Measurements from ENCODE around the gene ACOT9. TPM values are rescaled to one million over a fixed set of nuclear protein-coding genes. Genes with fewer than 3 reads are reported as not detected.
"Not testable (repeated sequence)": the region's sequence is repeated elsewhere in the genome, so short reads cannot be mapped to it uniquely, and the experiment has no call there.

ACOT9 gene
- total RNA-seq, 4 donors from 2014 or later: 46.3 to 63.8 (median 52.3) TPM

GRCh38 chrX:23699636-23700194, 43.4 kb downstream of the ACOT9 start:
- WGBS: 66% methylated on average over 15 of the region's 16 CpGs

DNA sequence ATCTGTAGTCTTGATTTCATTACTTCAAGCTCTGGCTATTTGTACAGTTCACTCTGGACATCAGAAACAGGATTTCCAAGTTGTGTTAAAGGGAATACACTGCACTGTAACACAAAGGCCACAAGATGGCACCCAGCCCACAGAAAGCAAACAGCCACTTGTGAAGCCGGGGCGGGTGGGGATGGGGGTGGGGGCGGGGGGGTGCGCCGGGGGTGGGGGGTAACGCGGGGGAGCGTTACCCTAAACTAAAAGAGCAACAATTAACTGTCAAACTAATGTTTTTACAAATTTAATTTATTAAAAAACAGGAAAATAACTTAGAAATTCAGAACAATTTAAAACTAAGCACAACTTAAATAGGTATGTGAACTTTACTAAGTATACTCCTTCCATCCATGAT, 48.5 kb downstream of the ACOT9 start:
- Histone ChIP-seq H3K9me3 (no peaks in the 10 kb centered on the region), H3K27me3 (no peaks in the 10 kb centered on the region), H3K4me1 (no peaks in the 10 kb centered on the region), H3K36me3 (no peaks in the 10 kb centered on the region), H3K4me3 (no peak overlapping the region), H3K27ac (replicated peaks in 1 of 4) (no peak overlapping the region)
- TF ChIP-seq EP300 (IDR thresholded peaks at IDR 0.05) (no peak), CTCF (IDR thresholded peaks at IDR 0.05) (peak; percentile 21 to 53 (median 48))
- intact Hi-C loops (cut with DNase I): loop anchor here (2.0 to 10.0 kb wide), 2 partner anchors 90 to 208 kb away; partner anchors contain the start of gene SAT1
- DNase-seq (ENCODE audit: extremely low spot score): no peak
- 9% methylated on average over 8 of the region's 8 CpGs for WGBS

More at GRCh38 chrX:23699636-23700194, 43.4 kb downstream of the ACOT9 start:
- Histone ChIP-seq H3K4me1 (no peaks in the 10 kb centered on the region), H3K27me3 (no peaks in the 10 kb centered on the region), H3K27ac (replicated peaks in 1 of 4) (no peak overlapping the region), H3K4me3 (no peak overlapping the region), H3K9me3 (no peaks in the 10 kb centered on the region), H3K36me3 (peaks cover 12 to 40% (median 26%) of the 10 kb centered on the region in 4 donors)
- no peak for DNase-seq (ENCODE audit: extremely low spot score)
- intact Hi-C loops (cut with DNase I): loop anchor here (10.0 kb wide), 1 partner anchor 85 kb away; the partner anchor contains the start of gene SAT1
- TF ChIP-seq POLR2A (IDR thresholded peaks at IDR 0.05; ENCODE audit: low read depth): no peak
- TF ChIP-seq EP300 (IDR thresholded peaks at IDR 0.05): no peak
- no peak for TF ChIP-seq POLR2AphosphoS5 (IDR thresholded peaks at IDR 0.05)
- TF ChIP-seq CTCF (IDR thresholded peaks at IDR 0.05): no peak

- no peak for DNase-seq (ENCODE audit: extremely low spot score)
- Histone ChIP-seq H3K27me3 (no peaks in the 10 kb centered on the region), H3K4me3 (no peak overlapping the region), H3K4me1 (no peaks in the 10 kb centered on the region), H3K27ac (replicated peaks in 1 of 4) (no peak overlapping the region), H3K9me3 (no peaks in the 10 kb centered on the region), H3K36me3 (peaks cover 0 to 1% (median 0%) of the 10 kb centered on the region in 4 donors)
- 72% methylated on average over 8 of the region's 8 CpGs for WGBS
- intact Hi-C loops (cut with DNase I): loop anchor here (10.0 kb wide), 1 partner anchor 93 kb away; the partner anchor contains the start of gene SAT1
- no peak for TF ChIP-seq CTCF (IDR thresholded peaks at IDR 0.05)
These were observed 50.9 kb downstream of the ACOT9 start for GRCh38 chrX:23692166-23692565.

GRCh38 chrX:23676486-23676885, 66.6 kb downstream of the ACOT9 start:
- peaks cover 5 to 50% (median 15%) of the 10 kb centered on the region in 4 donors for H3K36me3 ChIP-seq
- intact Hi-C loops (cut with DNase I); H3K27ac ChIP-seq (replicated peaks in 1 of 4); DNase-seq (ENCODE audit: extremely low spot score); H3K9me3 ChIP-seq; H3K4me1 ChIP-seq; H3K4me3 ChIP-seq; H3K27me3 ChIP-seq: not testable (repeated sequence)
- WGBS: 61% methylated on average over 3 of the region's 3 CpGs

GRCh38 chrX:23673108-23673507, 70.0 kb downstream of the ACOT9 start:
- TF ChIP-seq POLR2A (IDR thresholded peaks at IDR 0.05; ENCODE audit: low read depth): no peak
- no peak for TF ChIP-seq CTCF (IDR thresholded peaks at IDR 0.05)
- no peak for TF ChIP-seq EP300 (IDR thresholded peaks at IDR 0.05)
- no peak for TF ChIP-seq POLR2AphosphoS5 (IDR thresholded peaks at IDR 0.05)
- DNase-seq (ENCODE audit: extremely low spot score): no peak
- Histone ChIP-seq H3K4me3 (no peak overlapping the region), H3K9me3 (no peaks in the 10 kb centered on the region), H3K27me3 (no peaks in the 10 kb centered on the region), H3K36me3 (peaks cover 5 to 32% (median 6%) of the 10 kb centered on the region in 4 donors), H3K27ac (replicated peaks in 1 of 4) (no peak overlapping the region), H3K4me1 (peaks cover 0 to 22% (median 11%) of the 10 kb centered on the region in 4 donors)
- WGBS: 57% methylated on average over 3 of the region's 3 CpGs
- intact Hi-C loops (cut with DNase I): no loop called here

Data from esophagus muscularis mucosa (tissue), 4 donors.